ENCODE data around the gene AHR. TPM values are rescaled to one million over a fixed set of nuclear protein-coding genes. Genes with fewer than 3 reads are reported as not detected.

Gene AHR
- total RNA-seq, 1 experiment from 2014 or later, result 61.3 TPM

DNA sequence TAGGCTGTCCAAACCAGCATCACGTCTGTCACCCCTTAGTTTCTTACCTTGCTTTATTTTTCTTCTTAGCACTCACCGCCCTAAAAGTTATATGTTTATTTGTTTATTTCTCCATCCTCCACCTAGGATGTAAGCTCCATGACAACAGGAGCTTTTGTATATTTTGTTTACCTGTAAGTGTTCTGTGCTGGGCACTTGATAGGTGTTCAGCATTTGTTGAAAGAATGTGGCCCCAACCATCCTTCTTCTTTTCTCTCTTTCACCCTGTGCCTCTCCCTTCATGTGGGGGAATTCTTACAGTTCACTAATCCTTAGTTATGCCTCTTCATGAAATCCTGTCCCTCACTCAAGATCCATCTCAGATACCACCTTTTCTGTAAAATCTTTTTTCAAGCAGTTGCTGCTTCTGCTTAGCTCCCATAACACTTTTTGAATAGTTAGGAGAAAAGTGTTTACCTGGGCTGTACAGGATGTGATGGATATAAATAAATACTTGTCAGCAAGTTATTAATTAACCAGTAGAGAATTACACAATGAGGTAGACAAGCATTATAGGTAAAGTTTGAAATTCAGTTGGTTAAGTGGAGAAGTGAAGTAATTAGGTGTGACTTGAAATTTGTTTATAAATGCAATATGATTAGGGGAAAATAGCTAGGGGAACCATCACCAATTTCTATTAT is 9.7 kb downstream of the AHR start:
- H3K36me3 ChIP-seq (ENCODE audit: low read depth), result peaks cover 61% of the 10 kb centered on the region
- TF ChIP-seq CTCF (conservative IDR thresholded peaks at IDR 0.05) (no peak), EZH2 (IDR thresholded peaks at IDR 0.05; ENCODE audit: low read depth) (no peak)
- CTCF ChIA-PET, result interaction anchor here (0.6 kb wide), 1 partner anchor 30 kb away, joined by 4 read pairs; no protein-coding TSS in a partner anchor
- H3K27me3 ChIP-seq (ENCODE audit: insufficient read depth, low read depth), result no peaks in the 10 kb centered on the region
- no peak overlapping the region for H3K4me2 ChIP-seq
- no peak overlapping the region for H3K4me3 ChIP-seq
- no peak overlapping the region for H3K27ac ChIP-seq
- DNase-seq, result no peak
- intact Hi-C loops (cut with micrococcal nuclease; ENCODE audit: unreplicated experiment), result loop anchor here (5.0 to 10.0 kb wide), 4 partner anchors 137 to 613 kb away; partner anchors contain the start of gene AGR2
- peaks cover 48% of the 10 kb centered on the region for H3K4me1 ChIP-seq (replicated peaks; ENCODE audit: insufficient read depth)
- H3K9me2 ChIP-seq (ENCODE audit: insufficient read depth), result no peaks in the 10 kb centered on the region
- peaks cover 12% of the 10 kb centered on the region for H3K9me3 ChIP-seq (ENCODE audit: insufficient read depth, low read depth)
- H3F3A ChIP-seq (ENCODE audit: insufficient read depth, low read depth), result peaks cover 23% of the 10 kb centered on the region
- POLR2A ChIA-PET (ENCODE audit: unreplicated experiment), result interaction anchor here (0.5 kb wide), 1 partner anchor 188 kb away, joined by 3 read pairs; no protein-coding TSS in a partner anchor
- H4K20me1 ChIP-seq (ENCODE audit: insufficient read depth), result peaks cover 16% of the 10 kb centered on the region
- no peak overlapping the region for H2AFZ ChIP-seq
- BruUV-seq (replicated peaks), result no TSS peak
- H3K79me2 ChIP-seq (ENCODE audit: low read depth), result peaks cover 98% of the 10 kb centered on the region

GRCh38 chr7:17311194-17311593 is 12.7 kb downstream of the AHR start:
- H3K4me1 ChIP-seq (replicated peaks; ENCODE audit: insufficient read depth), result peaks cover 17% of the 10 kb centered on the region
- peaks cover 14% of the 10 kb centered on the region for H4K20me1 ChIP-seq (ENCODE audit: insufficient read depth)
- no peak overlapping the region for H3K4me3 ChIP-seq
- no peak overlapping the region for H3K27ac ChIP-seq
- intact Hi-C loops (cut with micrococcal nuclease; ENCODE audit: unreplicated experiment), result no loop called here
- BruUV-seq (replicated peaks), result no TSS peak
- H3K9me2 ChIP-seq (ENCODE audit: insufficient read depth), result no peaks in the 10 kb centered on the region
- peaks cover 56% of the 10 kb centered on the region for H3K36me3 ChIP-seq (ENCODE audit: low read depth)
- CTCF ChIA-PET, result no interaction called here
- peaks cover 6% of the 10 kb centered on the region for H3K9me3 ChIP-seq (ENCODE audit: insufficient read depth, low read depth)
- TF ChIP-seq EZH2 (IDR thresholded peaks at IDR 0.05; ENCODE audit: low read depth) (no peak), CTCF (conservative IDR thresholded peaks at IDR 0.05) (no peak)
- H3K79me2 ChIP-seq (ENCODE audit: low read depth), result peaks cover 85% of the 10 kb centered on the region
- POLR2A ChIA-PET (ENCODE audit: unreplicated experiment), result no interaction called here
- DNase-seq, result no peak
- H3F3A ChIP-seq (ENCODE audit: insufficient read depth, low read depth), result no peaks in the 10 kb centered on the region
- no peak overlapping the region for H3K4me2 ChIP-seq
- H3K27me3 ChIP-seq (ENCODE audit: insufficient read depth, low read depth), result no peaks in the 10 kb centered on the region
- H2AFZ ChIP-seq, result no peak overlapping the region

DNA sequence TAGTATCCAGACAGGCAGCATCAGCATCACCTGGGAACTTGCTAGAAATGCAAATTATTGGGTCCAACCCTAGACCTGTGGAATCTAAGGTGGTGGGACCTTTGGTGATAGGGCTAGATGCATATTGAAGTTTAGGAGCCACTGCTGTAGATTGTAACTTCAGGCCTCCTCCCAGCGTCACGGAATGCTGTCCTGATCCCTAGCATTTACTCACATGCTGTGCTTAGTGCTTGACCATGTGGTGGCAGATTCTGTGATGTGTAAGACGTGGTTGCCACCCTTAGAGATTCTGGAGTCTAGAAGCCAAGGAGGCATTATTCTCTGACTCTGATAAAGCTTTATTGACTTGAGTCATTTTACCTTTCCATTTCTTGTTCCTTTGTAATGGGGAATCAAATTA is 13.5 kb downstream of the AHR start:
- no peaks in the 10 kb centered on the region for H3K9me2 ChIP-seq (ENCODE audit: insufficient read depth)
- no peak overlapping the region for H3K4me2 ChIP-seq
- H3K27me3 ChIP-seq (ENCODE audit: insufficient read depth, low read depth), result no peaks in the 10 kb centered on the region
- H3K9me3 ChIP-seq (ENCODE audit: insufficient read depth, low read depth), result peaks cover under 1% of the 10 kb centered on the region; the same call in 1 of the 2 replicates
- H4K20me1 ChIP-seq (ENCODE audit: insufficient read depth), result peaks cover 8% of the 10 kb centered on the region
- intact Hi-C loops (cut with micrococcal nuclease; ENCODE audit: unreplicated experiment), result no loop called here
- no peak overlapping the region for H2AFZ ChIP-seq
- peaks cover 59% of the 10 kb centered on the region for H3K36me3 ChIP-seq (ENCODE audit: low read depth)
- TF ChIP-seq EZH2 (IDR thresholded peaks at IDR 0.05; ENCODE audit: low read depth) (no peak), CTCF (conservative IDR thresholded peaks at IDR 0.05) (no peak)
- ChIA-PET CTCF (no interaction called here), POLR2A (ENCODE audit: unreplicated experiment) (no interaction called here)
- peaks cover 10% of the 10 kb centered on the region for H3K4me1 ChIP-seq (replicated peaks; ENCODE audit: insufficient read depth)
- BruUV-seq (replicated peaks), result no TSS peak
- no peak for DNase-seq
- no peak overlapping the region for H3K4me3 ChIP-seq
- no peak overlapping the region for H3K27ac ChIP-seq
- peaks cover 84% of the 10 kb centered on the region for H3K79me2 ChIP-seq (ENCODE audit: low read depth)
- H3F3A ChIP-seq (ENCODE audit: insufficient read depth, low read depth), result no peaks in the 10 kb centered on the region
